PC-3 (cell line): ENCODE results near the gene NEK11. TPM values are rescaled to one million over a fixed set of nuclear protein-coding genes. Genes with fewer than 3 reads are reported as not detected.

Experiments
- ATAC-seq: fragments of 200-7000 bp; cut with Tn5 transposase; 2 replicates; pipeline ENCODE4 v1.9.1; 2020; ENCODE audit warnings: mild to moderate bottlenecking, moderate library complexity
- BruUV-seq: library from RNA; stranded (reverse); fragments of 400-500 nt; replicated peaks from 2 replicates; lab custom pipeline; 2021; lab: Mats Ljungman, UMichigan
- CTCF ChIA-PET: fragments of 300-600 bp; sonication (Branson Sonifier 250); formaldehyde crosslinking; loops from one replicate; lab custom pipeline; 2022; ENCODE audit warnings: antibody characterized with exemption; lab: Charles Lee
- POLR2A ChIA-PET: fragments of 300-600 bp; sonication (Branson Sonifier 250); formaldehyde crosslinking; loops from one replicate; lab custom pipeline; 2022; ENCODE audit warnings: antibody characterized with exemption; ENCODE audit not compliant: unreplicated experiment; lab: Charles Lee
- DNase-seq: peaks from one replicate; pipeline ENCODE4 v3.0.0-alpha.2; 2015
- H2AFZ ChIP-seq: fragments of 300-600 bp; sonication (generic); 2 replicates; pipeline ENCODE4 v1.6.0; 2016; ENCODE audit warnings: antibody characterized with exemption, low read length
- H3F3A ChIP-seq: fragments of 300-600 bp; sonication (generic); one replicate; pipeline ENCODE4 v1.6.0; 2017; ENCODE audit warnings: antibody characterized with exemption, low read length, control low read depth, mild to moderate bottlenecking; ENCODE audit not compliant: unreplicated experiment
- H3K27ac ChIP-seq: fragments of 300-600 bp; sonication (generic); 2 replicates; pipeline ENCODE4 v1.5.1; 2016; ENCODE audit warnings: mild to moderate bottlenecking, low read length
- H3K27me3 ChIP-seq: fragments of 300-600 bp; sonication (generic); 2 replicates; pipeline ENCODE4 v1.6.1; 2016; ENCODE audit warnings: low read length, mixed read lengths
- H3K36me3 ChIP-seq: fragments of 300-600 bp; sonication (generic); 2 replicates; pipeline ENCODE4 v1.6.1; 2016; ENCODE audit warnings: low read depth, mixed run types, low read length, mixed read lengths
- H3K4me1 ChIP-seq: fragments of 300-600 bp; sonication (generic); 2 replicates; pipeline ENCODE4 v1.5.1; 2016; ENCODE audit warnings: low read length; ENCODE audit not compliant: insufficient read depth
- H3K4me2 ChIP-seq: fragments of 300-600 bp; sonication (generic); 2 replicates; pipeline ENCODE4 v1.6.0; 2016; ENCODE audit warnings: low read length
- H3K4me3 ChIP-seq: fragments of 300-600 bp; sonication (generic); 2 replicates; pipeline ENCODE4 v1.5.1; 2016; ENCODE audit warnings: mild to moderate bottlenecking, low read length, mixed read lengths
- H3K79me2 ChIP-seq: fragments of 300-600 bp; sonication (generic); 2 replicates; pipeline ENCODE4 v1.6.1; 2017; ENCODE audit warnings: low read length, mixed read lengths
- H3K9ac ChIP-seq: fragments of 300-600 bp; sonication (generic); 2 replicates; pipeline ENCODE4 v1.6.0; 2016; ENCODE audit warnings: mild to moderate bottlenecking, low read length
- H3K9me2 ChIP-seq: fragments of 300-600 bp; sonication (generic); replicated peaks from 2 replicates; pipeline ENCODE4 v1.6.1; 2016; ENCODE audit warnings: mixed run types, low read length, mixed read lengths
- H3K9me3 ChIP-seq: fragments of 300-600 bp; sonication (generic); 2 replicates; pipeline ENCODE4 v1.6.1; 2016; ENCODE audit warnings: low read length, mixed read lengths
- H4K20me1 ChIP-seq: fragments of 300-600 bp; sonication (generic); 2 replicates; pipeline ENCODE4 v1.6.1; 2016; ENCODE audit warnings: low read length, mixed read lengths
- CTCF ChIP-seq: fragments of 300-600 bp; sonication (generic); conservative IDR thresholded peaks from 2 replicates; pipeline ENCODE4 v1.5.1; 2017; ENCODE audit warnings: antibody characterized with exemption, low read depth, mild to moderate bottlenecking, low read length
- EZH2 ChIP-seq: fragments of 300-600 bp; sonication (generic); IDR thresholded peaks from one replicate; pipeline ENCODE4 v1.6.1; 2017; ENCODE audit warnings: antibody characterized with exemption, mild to moderate bottlenecking, low read length; ENCODE audit not compliant: unreplicated experiment
- EZH2phosphoT487 ChIP-seq: fragments of 300-600 bp; sonication (generic); IDR thresholded peaks from 2 replicates; pipeline ENCODE4 v1.6.1; 2018; ENCODE audit warnings: mild to moderate bottlenecking, antibody characterized with exemption, low read length, borderline replicate concordance
- intact Hi-C: fragments of 100-400 bp; cut with micrococcal nuclease; formaldehyde crosslinking; loops from 2 replicates; pipeline ENCODE4 v1.9.0; 2023
- total RNA-seq: library from RNA; depleted of rRNA; stranded (reverse); fragments of >200 nt; gene quantifications from 2 replicates; pipeline ENCODE4 v1.2.3, GENCODE V29; 2014

NEK11 gene
- total RNA-seq, 1 experiment from 2014 or later = 3.1 TPM

DNA sequence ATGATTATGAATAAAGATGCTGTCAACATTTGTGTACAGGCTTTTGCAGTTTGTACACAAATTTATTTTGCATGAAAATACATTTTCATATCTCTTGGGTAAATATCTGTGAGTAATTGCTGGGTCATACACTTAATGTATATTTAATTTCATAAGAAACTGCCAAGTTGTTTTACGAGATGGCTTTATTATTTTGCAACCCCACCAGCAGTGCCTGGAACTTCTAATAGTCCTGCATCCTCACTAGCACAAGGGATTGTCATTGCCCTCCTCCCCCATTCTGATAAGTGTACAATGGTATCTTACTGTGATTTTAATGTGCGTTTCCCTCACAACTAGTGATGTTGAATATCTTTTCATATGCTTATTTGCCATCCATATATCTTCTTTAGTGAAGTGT lies 45.2 kb upstream of the NEK11 start:
- Histone ChIP-seq H3K27ac (peak overlapping the region; percentile 37; the same call in 1 of the 2 replicates), H3K4me1 (peaks cover 16% of the 10 kb centered on the region), H3K4me2 (no peak overlapping the region), H3K9ac (no peak overlapping the region), H4K20me1 (no peaks in the 10 kb centered on the region), H3K4me3 (no peak overlapping the region), H3K79me2 (no peaks in the 10 kb centered on the region), H2AFZ (no peak overlapping the region), H3K9me2 (no peaks in the 10 kb centered on the region), H3K36me3 (no peaks in the 10 kb centered on the region; the same call in 1 of the 2 replicates), H3K27me3 (no peaks in the 10 kb centered on the region), H3F3A (no peaks in the 10 kb centered on the region), H3K9me3 (no peaks in the 10 kb centered on the region)
- DNase-seq (peak; percentile 58), ATAC-seq (peak; percentile 88)
- ChIA-PET CTCF (no interaction called here), POLR2A (no interaction called here)
- BruUV-seq = no TSS peak
- intact Hi-C loops = no loop called here
- TF ChIP-seq EZH2phosphoT487 (no peak), CTCF (no peak), EZH2 (no peak)

- Histone ChIP-seq H3F3A (no peaks in the 10 kb centered on the region), H3K4me3 (no peak overlapping the region), H3K9ac (no peak overlapping the region), H4K20me1 (no peaks in the 10 kb centered on the region), H2AFZ (no peak overlapping the region), H3K4me2 (no peak overlapping the region), H3K9me3 (no peaks in the 10 kb centered on the region), H3K36me3 (0 out of 2 replicates have a peak, but pooled peaks cover 5% of the 10 kb centered on the region), H3K9me2 (no peaks in the 10 kb centered on the region), H3K79me2 (no peaks in the 10 kb centered on the region), H3K27ac (no peak overlapping the region), H3K4me1 (no peaks in the 10 kb centered on the region), H3K27me3 (no peaks in the 10 kb centered on the region)
- DNase-seq (no peak), ATAC-seq (no peak)
- ChIA-PET POLR2A (no interaction called here), CTCF (no interaction called here)
- intact Hi-C loops = no loop called here
- TF ChIP-seq CTCF (no peak), EZH2phosphoT487 (no peak), EZH2 (no peak)
- BruUV-seq = no TSS peak
These were observed 36.4 kb upstream of the NEK11 start for GRCh38 chr3:130990282-130990681.

DNA sequence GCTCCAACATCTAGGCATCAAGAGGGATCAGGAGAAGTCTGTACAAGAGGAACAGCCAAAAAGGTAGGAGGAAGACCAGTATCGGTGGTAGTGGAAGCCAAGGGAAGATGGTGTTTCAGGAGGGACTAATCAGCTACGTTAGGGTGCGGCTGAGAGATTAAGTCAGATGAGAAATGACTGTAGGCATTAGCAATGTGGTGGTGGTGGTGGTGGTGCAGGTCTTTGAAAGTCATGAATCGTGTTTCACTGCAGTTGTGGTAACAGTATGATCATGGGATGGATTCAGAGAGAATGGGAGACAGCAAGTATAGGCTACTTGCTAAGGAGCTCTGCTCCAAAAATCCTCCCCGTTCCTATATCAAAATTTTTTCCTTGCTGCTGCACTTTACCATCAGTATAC lies 35.6 kb upstream of the NEK11 start:
- ATAC-seq = no peak
- Histone ChIP-seq H3K79me2 (no peaks in the 10 kb centered on the region), H3K27ac (no peak overlapping the region)

More for the DNA sequence above, 35.6 kb upstream of the NEK11 start:
- POLR2A ChIA-PET = no interaction called here
- no peaks in the 10 kb centered on the region for H3K27me3 ChIP-seq
- TF ChIP-seq EZH2phosphoT487 = no peak
- no peak for TF ChIP-seq EZH2
- no peak for TF ChIP-seq CTCF
- H3K4me3 ChIP-seq = no peak overlapping the region
- no peak overlapping the region for H3K9ac ChIP-seq
- 0 out of 2 replicates have a peak, but pooled peaks cover 5% of the 10 kb centered on the region for H3K36me3 ChIP-seq
- H3K4me2 ChIP-seq = no peak overlapping the region
- no peaks in the 10 kb centered on the region for H3F3A ChIP-seq
- H3K9me3 ChIP-seq = no peaks in the 10 kb centered on the region
- H2AFZ ChIP-seq = no peak overlapping the region
- H3K4me1 ChIP-seq = no peaks in the 10 kb centered on the region
- no peaks in the 10 kb centered on the region for H4K20me1 ChIP-seq
- CTCF ChIA-PET = no interaction called here
- DNase-seq = no peak
- H3K9me2 ChIP-seq = no peaks in the 10 kb centered on the region
- BruUV-seq = no TSS peak
- intact Hi-C loops = no loop called here
